ENCODE measurements around the gene PRSS2. TPM values are rescaled to one million over a fixed set of nuclear protein-coding genes. Genes with fewer than 3 reads are reported as not detected.
A peak's percentile ranks its signal among the peaks of the same experiment; 100 is the strongest.

Gene PRSS2
- polyA plus RNA-seq, 3 donors = not detected

- Histone ChIP-seq H3K27me3 (ENCODE audit: control insufficient read depth in 2 of 2, insufficient read depth in 2 of 2, low read length in 2 of 2) (peaks cover 30 to 31% of the 10 kb centered on the region in 2 donors), H3K36me3 (replicated peaks in 1 of 2; ENCODE audit: control insufficient read depth in 1 of 2, insufficient read depth in 2 of 2, low read length in 2 of 2) (no peaks in the 10 kb centered on the region), H2AFZ (ENCODE audit: insufficient read depth, low read depth, low read length, poor library complexity, severe bottlenecking) (no peak overlapping the region), H3K9me3 (replicated peaks in 1 of 2; ENCODE audit: control insufficient read depth in 1 of 2, insufficient read depth in 1 of 2, low read length in 2 of 2) (peaks cover 0 to 17% of the 10 kb centered on the region in 2 donors), H3K27ac (ENCODE audit: low read depth in 1 of 2, low read length in 2 of 2) (no peak overlapping the region), H3K4me1 (ENCODE audit: control insufficient read depth in 1 of 2, insufficient read depth in 2 of 2, low read length in 2 of 2) (peaks cover 12 to 14% of the 10 kb centered on the region in 2 donors), H4K20me1 (ENCODE audit: insufficient read depth, low read length) (no peaks in the 10 kb centered on the region), H3K79me2 (ENCODE audit: insufficient read depth, low read length) (no peaks in the 10 kb centered on the region), H3K4me2 (replicated peaks; ENCODE audit: extremely low read depth, low read length, poor library complexity, severe bottlenecking) (no peak overlapping the region), H3K4me3 (replicated peaks in 1 of 3; ENCODE audit: low read depth in 2 of 3, low read length in 3 of 3) (no peak overlapping the region), H3K9ac (ENCODE audit: insufficient read depth, low read length, poor library complexity, severe bottlenecking) (no peak overlapping the region)
- peak overlapping the region in 1 of 7 donors; percentile 27 for H3K27ac Mint-ChIP-seq
- no peak for TF ChIP-seq CTCF (IDR thresholded peaks at IDR 0.05)
- H3K4me3 Mint-ChIP-seq = no peak overlapping the region
- intact Hi-C loops (cut with micrococcal nuclease) = no loop called here
- H3K9me3 Mint-ChIP-seq = peaks cover 0 to 8% (median 3%) of the 10 kb centered on the region in 7 donors
- peaks cover 14% of the 10 kb centered on the region for H3K4me1 Mint-ChIP-seq
- DNase-seq = no peak
- WGBS (ENCODE audit: insufficient coverage) = no CpG with 5 or more reads among the region's 8 CpGs
- H3K36me3 Mint-ChIP-seq = peaks cover 3 to 8% of the 10 kb centered on the region in 2 donors
- peaks cover 31 to 42% (median 38%) of the 10 kb centered on the region in 3 donors for H3K27me3 Mint-ChIP-seq (ENCODE audit: low read depth in 3 of 3)
Measured at GRCh38 chr7:142801601-142802295, 31.0 kb downstream of the PRSS2 start.

GRCh38 chr7:142802301-142802700 lies 31.5 kb downstream of the PRSS2 start:
- Histone ChIP-seq H3K27me3 (ENCODE audit: control insufficient read depth in 2 of 2, insufficient read depth in 2 of 2, low read length in 2 of 2) (peaks cover 25% of the 10 kb centered on the region in 2 donors), H3K9me3 (replicated peaks in 1 of 2; ENCODE audit: control insufficient read depth in 1 of 2, insufficient read depth in 1 of 2, low read length in 2 of 2) (peaks cover 0 to 12% of the 10 kb centered on the region in 2 donors), H3K79me2 (ENCODE audit: insufficient read depth, low read length) (no peaks in the 10 kb centered on the region), H4K20me1 (ENCODE audit: insufficient read depth, low read length) (no peaks in the 10 kb centered on the region), H2AFZ (ENCODE audit: insufficient read depth, low read depth, low read length, poor library complexity, severe bottlenecking) (no peak overlapping the region), H3K27ac (ENCODE audit: low read depth in 1 of 2, low read length in 2 of 2) (no peak overlapping the region), H3K9ac (ENCODE audit: insufficient read depth, low read length, poor library complexity, severe bottlenecking) (no peak overlapping the region), H3K4me2 (replicated peaks; ENCODE audit: extremely low read depth, low read length, poor library complexity, severe bottlenecking) (no peak overlapping the region), H3K4me1 (ENCODE audit: control insufficient read depth in 1 of 2, insufficient read depth in 2 of 2, low read length in 2 of 2) (peaks cover 7 to 8% of the 10 kb centered on the region in 2 donors), H3K4me3 (replicated peaks in 1 of 3; ENCODE audit: low read depth in 2 of 3, low read length in 3 of 3) (no peak overlapping the region), H3K36me3 (replicated peaks in 1 of 2; ENCODE audit: control insufficient read depth in 1 of 2, insufficient read depth in 2 of 2, low read length in 2 of 2) (no peaks in the 10 kb centered on the region)
- 85% methylated on average over 2 of the region's 3 CpGs for WGBS (ENCODE audit: insufficient coverage)
- H3K4me3 Mint-ChIP-seq = no peak overlapping the region
- peaks cover 27 to 36% (median 35%) of the 10 kb centered on the region in 3 donors for H3K27me3 Mint-ChIP-seq (ENCODE audit: low read depth in 3 of 3)
- TF ChIP-seq CTCF (IDR thresholded peaks at IDR 0.05) = no peak
- no peak overlapping the region for H3K27ac Mint-ChIP-seq
- intact Hi-C loops (cut with micrococcal nuclease) = no loop called here
- H3K4me1 Mint-ChIP-seq = peaks cover 11% of the 10 kb centered on the region
- DNase-seq = no peak
- H3K9me3 Mint-ChIP-seq = peaks cover 0 to 5% (median 3%) of the 10 kb centered on the region in 7 donors
- H3K36me3 Mint-ChIP-seq = peaks cover 3 to 8% of the 10 kb centered on the region in 2 donors
